ENCODE data around the gene KANK2.

- no peak for TF ChIP-seq CTCF (conservative IDR thresholded peaks at IDR 0.05; ENCODE audit: low read depth in 2 of 2)
- no peak for TF ChIP-seq JUNB (IDR thresholded peaks at IDR 0.05; ENCODE audit: unreplicated experiment)
- TF ChIP-seq EZH2phosphoT487 (IDR thresholded peaks at IDR 0.05; ENCODE audit: unreplicated experiment) = no peak
- TF ChIP-seq CREB1 (CRISPR knock-in tag; IDR thresholded peaks at IDR 0.05; ENCODE audit: low read depth) = no peak
- no peak for TF ChIP-seq EZH2 (IDR thresholded peaks at IDR 0.05; ENCODE audit: low read depth, unreplicated experiment)
- no peak for TF ChIP-seq POLR2AphosphoS5 (IDR thresholded peaks at IDR 0.05; ENCODE audit: low read depth)
- TF ChIP-seq REST (IDR thresholded peaks at IDR 0.05; ENCODE audit: unreplicated experiment) = no peak
- no peak for TF ChIP-seq ZNF331 (CRISPR knock-in tag; IDR thresholded peaks at IDR 0.05; ENCODE audit: low read depth)
Observed at GRCh38 chr19:11201791-11202190, 4.4 kb upstream of the KANK2 start.

Measured in GM23338 (cell line).